Natural killer cell (primary cell): ENCODE results near the gene PRDM11. TPM values are rescaled to one million over a fixed set of nuclear protein-coding genes. Genes with fewer than 3 reads are reported as not detected.

Experiments used
- ATAC-seq, 3 donors: fragments of 150-1000 bp in 2 of 3; fragments of 200-7000 bp in 1 of 3; cut with Tn5 transposase; 1 replicate in 1 of 3; 2 replicates in 2 of 3; pipeline ENCODE4 v1.10.0; 2021; ENCODE audit warnings: mild to moderate bottlenecking in 2 of 3, moderate library complexity in 2 of 3
- DNase-seq, 2 donors: peaks; one replicate each; pipeline versions ENCODE4 v3.0.0 to v3.0.0-alpha.2; 2013 to 2021; ENCODE audit warnings: mixed read lengths in 1 of 2
- H3K27ac ChIP-seq: one replicate; pipeline ENCODE4 v1.5.1; 2013; ENCODE audit warnings: mild to moderate bottlenecking, low read length
- H3K27me3 ChIP-seq: one replicate; pipeline ENCODE4 v1.6.1; 2013; ENCODE audit warnings: low read length; ENCODE audit not compliant: control insufficient read depth, insufficient read depth
- H3K36me3 ChIP-seq: one replicate; pipeline ENCODE4 v1.6.1; 2013; ENCODE audit warnings: low read length; ENCODE audit not compliant: control insufficient read depth, insufficient read depth
- H3K4me1 ChIP-seq: one replicate; pipeline ENCODE4 v1.6.1; 2013; ENCODE audit warnings: low read length; ENCODE audit not compliant: control insufficient read depth, insufficient read depth
- H3K4me3 ChIP-seq: one replicate; pipeline ENCODE4 v1.5.1; 2013; ENCODE audit warnings: low read length
- H3K9me3 ChIP-seq: one replicate; pipeline ENCODE4 v1.6.1; 2013; ENCODE audit warnings: low read length; ENCODE audit not compliant: control insufficient read depth, insufficient read depth
- H3K27ac Mint-ChIP-seq, 2 donors: one replicate each; pipeline ENCODE4 v1.8.0; 2022; ENCODE audit warnings: mild to moderate bottlenecking in 2 of 2, mixed read lengths in 2 of 2, moderate library complexity in 1 of 2
- H3K27me3 Mint-ChIP-seq, 2 donors: one replicate each; pipeline ENCODE4 v1.8.0; 2022; ENCODE audit warnings: low read depth in 2 of 2, mixed read lengths in 2 of 2
- H3K36me3 Mint-ChIP-seq: one replicate; pipeline ENCODE4 v1.8.0; 2022; ENCODE audit warnings: mixed read lengths
- H3K4me1 Mint-ChIP-seq, 2 donors: one replicate each; pipeline ENCODE4 v1.8.0; 2022; ENCODE audit warnings: mixed read lengths in 2 of 2
- H3K4me3 Mint-ChIP-seq: one replicate; pipeline ENCODE4 v1.8.0; 2022; ENCODE audit warnings: mild to moderate bottlenecking, moderate library complexity, mixed read lengths
- H3K9me3 Mint-ChIP-seq, 2 donors: one replicate each; pipeline ENCODE4 v1.8.0; 2022; ENCODE audit warnings: mixed read lengths in 2 of 2
- CTCF ChIP-seq: fragments of 200-600 bp; IDR thresholded peaks from one replicate; pipeline ENCODE4 v1.8.0; 2022; ENCODE audit warnings: antibody characterized with exemption
- WGBS: methylation state at CpG from one replicate; pipeline ENCODE4 v1.1.7; 2013; ENCODE audit warnings: missing lambda C conversion rate; ENCODE audit not compliant: insufficient coverage; 5-methylcytosine and 5-hydroxymethylcytosine counted together
- intact Hi-C: fragments of 100-400 bp; cut with micrococcal nuclease; formaldehyde crosslinking; loops from one replicate; pipeline ENCODE4 v1.14.2; 2022
- total RNA-seq, 4 donors: library from RNA; stranded (reverse); fragments of 120-200 nt in 1 of 4; gene quantifications; one replicate each; pipeline versions ENCODE4 v1.2.3 to v1.2.4, GENCODE V29; 2013 to 2022

PRDM11 gene
- total RNA-seq, 3 donors from 2014 or later (not counting 1 experiment from before 2014, with no cell fraction given), result 10.3 to 14.7 (median 13.7) TPM

GRCh38 chr11:45150301-45150700 is 3.9 kb downstream of the PRDM11 start:
- H3K27me3 ChIP-seq, result no peaks in the 10 kb centered on the region
- H3K4me3 ChIP-seq, result no peak overlapping the region
- H3K4me1 Mint-ChIP-seq, result peaks cover 57 to 64% of the 10 kb centered on the region in 2 donors
- H3K4me3 Mint-ChIP-seq, result no peak overlapping the region
- peak in 1 of 2 donors; percentile 3 for DNase-seq
- H3K9me3 Mint-ChIP-seq, result no peaks in the 10 kb centered on the region
- no peaks in the 10 kb centered on the region for H3K36me3 Mint-ChIP-seq
- ATAC-seq, result no peak
- H3K36me3 ChIP-seq, result no peaks in the 10 kb centered on the region
- intact Hi-C loops, result no loop called here
- 98% methylated on average over 2 of the region's 2 CpGs for WGBS
- TF ChIP-seq CTCF, result no peak
- no peak overlapping the region for H3K27ac Mint-ChIP-seq
- no peaks in the 10 kb centered on the region for H3K9me3 ChIP-seq
- H3K27me3 Mint-ChIP-seq, result no peaks in the 10 kb centered on the region
- H3K4me1 ChIP-seq, result peaks cover 22% of the 10 kb centered on the region
- H3K27ac ChIP-seq, result no peak overlapping the region

DNA sequence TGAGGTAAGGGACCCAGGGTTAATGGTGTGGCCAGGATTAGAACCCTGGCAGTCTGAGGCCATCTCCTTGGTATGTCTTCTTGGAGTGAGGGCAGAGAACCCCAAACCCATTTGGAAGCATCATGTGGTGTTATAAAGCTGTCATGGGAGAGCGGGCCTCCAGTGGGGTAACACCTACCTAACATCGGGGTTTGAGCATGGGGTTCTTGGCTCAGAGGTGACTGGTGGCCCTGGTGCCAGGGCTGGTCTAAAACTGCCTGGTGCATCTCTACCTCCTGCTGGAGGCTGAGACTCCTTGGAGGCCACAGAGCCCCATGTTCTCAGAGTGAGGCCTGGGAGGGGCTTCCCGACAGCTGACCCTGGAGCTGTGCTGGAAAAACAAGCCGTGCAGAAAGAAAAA is 4.5 kb downstream of the PRDM11 start:
- Histone ChIP-seq H3K4me3 (no peak overlapping the region), H3K9me3 (no peaks in the 10 kb centered on the region), H3K27me3 (no peaks in the 10 kb centered on the region), H3K4me1 (peaks cover 15% of the 10 kb centered on the region), H3K36me3 (no peaks in the 10 kb centered on the region), H3K27ac (no peak overlapping the region)
- DNase-seq (no peak), ATAC-seq (no peak)
- no peak overlapping the region for H3K4me3 Mint-ChIP-seq
- 98% methylated on average over 4 of the region's 4 CpGs for WGBS
- no peaks in the 10 kb centered on the region for H3K36me3 Mint-ChIP-seq
- peaks cover 51 to 59% of the 10 kb centered on the region in 2 donors for H3K4me1 Mint-ChIP-seq
- H3K9me3 Mint-ChIP-seq, result no peaks in the 10 kb centered on the region
- TF ChIP-seq CTCF, result no peak
- intact Hi-C loops, result no loop called here
- no peaks in the 10 kb centered on the region for H3K27me3 Mint-ChIP-seq
- H3K27ac Mint-ChIP-seq, result no peak overlapping the region

- Mint-ChIP-seq H3K27ac (no peak overlapping the region), H3K27me3 (no peaks in the 10 kb centered on the region), H3K36me3 (no peaks in the 10 kb centered on the region), H3K4me3 (no peak overlapping the region), H3K4me1 (peaks cover 49 to 57% of the 10 kb centered on the region in 2 donors), H3K9me3 (no peaks in the 10 kb centered on the region)
- H3K4me1 ChIP-seq, result peaks cover 11% of the 10 kb centered on the region
- DNase-seq (no peak), ATAC-seq (no peak)
- no peak overlapping the region for H3K4me3 ChIP-seq
- WGBS, result 94% methylated on average over 5 of the region's 6 CpGs
- intact Hi-C loops, result no loop called here
- TF ChIP-seq CTCF, result no peak
- H3K27ac ChIP-seq, result no peak overlapping the region
- no peaks in the 10 kb centered on the region for H3K9me3 ChIP-seq
- H3K27me3 ChIP-seq, result no peaks in the 10 kb centered on the region
- H3K36me3 ChIP-seq, result no peaks in the 10 kb centered on the region
Measured at GRCh38 chr11:45151362-45151982, 5.0 kb downstream of the PRDM11 start.
